Astrocyte (in vitro differentiated cells and primary cell): ENCODE data around the gene PPFIA1.

ENCODE experiments used
- CTCF ChIP-seq: IDR thresholded peaks from 2 replicates; pipeline ENCODE4 v1.5.1; 2011; ENCODE audit warnings: low read depth, mild to moderate bottlenecking, inconsistent platforms, low read length, moderate library complexity; ENCODE audit not compliant: insufficient read depth
- EZH2 ChIP-seq: IDR thresholded peaks from 2 replicates; pipeline ENCODE4 v1.6.1; 2012; ENCODE audit warnings: mild to moderate bottlenecking, low read length, inconsistent platforms; ENCODE audit not compliant: insufficient read depth

GRCh38 chr11:70398834-70399680 is 128.6 kb downstream of the PPFIA1 start:
- TF ChIP-seq CTCF (no peak), EZH2 (no peak)
